ENCODE data around the gene HPD.

GRCh38 chr12:121791671-121792551, 66.7 kb downstream of the HPD start:
- TF ChIP-seq CTCF (IDR thresholded peaks at IDR 0.05) (no peak), POLR2A (IDR thresholded peaks at IDR 0.05) (no peak)

Data from body of pancreas (tissue), 4 donors.